Measurements from ENCODE around the gene ERV3-1. TPM values are rescaled to one million over a fixed set of nuclear protein-coding genes. Genes with fewer than 3 reads are reported as not detected.
A peak's percentile ranks its signal among the peaks of the same experiment; 100 is the strongest.

The ERV3-1 gene
- total and polyA plus RNA-seq, 2 experiments from 2014 or later: 23.7 to 29.2 TPM

DNA sequence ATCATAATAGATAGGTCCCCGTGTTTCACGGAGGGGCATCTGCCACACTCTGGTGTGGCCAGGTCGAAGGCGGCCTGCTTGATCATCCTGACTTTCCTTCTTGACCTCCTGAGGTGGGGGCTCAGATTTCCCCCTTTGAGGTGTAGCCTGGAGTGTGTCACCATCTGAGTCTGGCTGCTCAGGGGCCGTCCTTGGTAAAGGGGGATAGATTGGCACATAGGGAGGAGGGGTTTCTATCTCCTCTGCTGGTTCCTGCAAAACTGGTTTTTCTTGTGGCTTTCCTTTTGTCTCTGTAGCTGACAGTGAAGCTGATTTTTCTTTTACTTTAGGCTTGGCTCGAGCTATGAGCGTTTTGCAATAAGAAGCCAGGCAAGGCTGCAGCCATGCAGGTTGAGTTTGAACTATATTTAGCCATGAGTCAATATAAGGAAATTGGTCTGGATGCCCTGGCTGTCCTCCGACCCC is 8.5 kb downstream of the ERV3-1 start:
- peak; percentile 2 to 72 for DNase-seq (ENCODE audit: low read depth in 1 of 2, low spot score in 1 of 2)
- Histone ChIP-seq H3K27ac (no peak overlapping the region), H3K9me3 (ENCODE audit: low read depth) (no peaks in the 10 kb centered on the region), H3K36me3 (no peaks in the 10 kb centered on the region), H3K27me3 (no peaks in the 10 kb centered on the region), H3K4me1 (ENCODE audit: low read depth) (no peaks in the 10 kb centered on the region), H3K4me3 (no peak overlapping the region)
- TF ChIP-seq, protein P1, sequence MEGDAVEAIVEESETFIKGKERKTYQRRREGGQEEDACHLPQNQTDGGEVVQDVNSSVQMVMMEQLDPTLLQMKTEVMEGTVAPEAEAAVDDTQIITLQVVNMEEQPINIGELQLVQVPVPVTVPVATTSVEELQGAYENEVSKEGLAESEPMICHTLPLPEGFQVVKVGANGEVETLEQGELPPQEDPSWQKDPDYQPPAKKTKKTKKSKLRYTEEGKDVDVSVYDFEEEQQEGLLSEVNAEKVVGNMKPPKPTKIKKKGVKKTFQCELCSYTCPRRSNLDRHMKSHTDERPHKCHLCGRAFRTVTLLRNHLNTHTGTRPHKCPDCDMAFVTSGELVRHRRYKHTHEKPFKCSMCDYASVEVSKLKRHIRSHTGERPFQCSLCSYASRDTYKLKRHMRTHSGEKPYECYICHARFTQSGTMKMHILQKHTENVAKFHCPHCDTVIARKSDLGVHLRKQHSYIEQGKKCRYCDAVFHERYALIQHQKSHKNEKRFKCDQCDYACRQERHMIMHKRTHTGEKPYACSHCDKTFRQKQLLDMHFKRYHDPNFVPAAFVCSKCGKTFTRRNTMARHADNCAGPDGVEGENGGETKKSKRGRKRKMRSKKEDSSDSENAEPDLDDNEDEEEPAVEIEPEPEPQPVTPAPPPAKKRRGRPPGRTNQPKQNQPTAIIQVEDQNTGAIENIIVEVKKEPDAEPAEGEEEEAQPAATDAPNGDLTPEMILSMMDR (IDR thresholded peaks at IDR 0.05; ENCODE audit: low read depth, low read length): no peak

DNA sequence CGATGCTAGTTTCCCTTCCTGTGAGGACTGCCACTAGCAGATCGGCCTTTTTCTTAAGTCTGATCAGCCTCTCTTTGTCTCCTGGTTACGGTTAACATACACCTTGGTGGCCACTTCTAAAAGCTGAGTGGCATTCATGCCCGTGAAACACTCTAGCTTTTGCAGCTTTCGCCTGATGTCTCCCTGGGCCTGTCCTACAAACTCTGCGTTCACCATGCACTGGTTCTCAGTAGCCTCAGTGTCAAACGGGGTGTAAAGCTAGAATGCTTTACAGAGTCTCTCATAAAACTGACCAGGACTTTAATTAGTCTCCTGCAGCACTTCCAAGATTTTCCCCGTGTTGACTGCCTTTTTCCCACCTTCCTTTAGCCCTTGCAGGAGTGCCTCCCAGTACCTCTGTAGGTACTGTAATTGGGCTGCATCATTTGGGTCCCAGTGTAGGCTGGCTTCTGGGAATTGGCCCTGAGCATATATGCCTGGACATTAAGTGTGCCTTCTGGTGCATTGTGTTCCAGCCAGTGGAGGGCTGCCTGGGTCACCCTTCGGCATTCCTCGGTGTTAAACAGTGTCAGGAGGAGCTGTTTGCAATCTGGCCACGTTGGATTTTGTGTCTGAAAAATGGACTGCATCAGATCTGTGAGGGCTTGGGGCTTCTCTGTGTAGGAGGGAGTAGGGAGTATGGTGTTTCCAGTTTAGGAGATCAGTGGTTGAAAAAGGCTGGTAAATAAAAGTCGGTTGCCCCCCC is 9.2 kb downstream of the ERV3-1 start:
- Histone ChIP-seq H3K4me3 (no peak overlapping the region), H3K27ac (no peak overlapping the region), H3K36me3 (peaks cover 5% of the 10 kb centered on the region), H3K27me3 (no peaks in the 10 kb centered on the region), H3K4me1 (ENCODE audit: low read depth) (no peaks in the 10 kb centered on the region), H3K9me3 (ENCODE audit: low read depth) (no peaks in the 10 kb centered on the region)
- TF ChIP-seq, protein P1 (IDR thresholded peaks at IDR 0.05; ENCODE audit: low read depth, low read length): no peak
- DNase-seq (ENCODE audit: low read depth in 1 of 2, low spot score in 1 of 2): no peak

- H3K36me3 ChIP-seq: peaks cover 9% of the 10 kb centered on the region
These were observed 10.2 kb downstream of the ERV3-1 start for GRCh38 chr7:64996305-64996704.

DNA sequence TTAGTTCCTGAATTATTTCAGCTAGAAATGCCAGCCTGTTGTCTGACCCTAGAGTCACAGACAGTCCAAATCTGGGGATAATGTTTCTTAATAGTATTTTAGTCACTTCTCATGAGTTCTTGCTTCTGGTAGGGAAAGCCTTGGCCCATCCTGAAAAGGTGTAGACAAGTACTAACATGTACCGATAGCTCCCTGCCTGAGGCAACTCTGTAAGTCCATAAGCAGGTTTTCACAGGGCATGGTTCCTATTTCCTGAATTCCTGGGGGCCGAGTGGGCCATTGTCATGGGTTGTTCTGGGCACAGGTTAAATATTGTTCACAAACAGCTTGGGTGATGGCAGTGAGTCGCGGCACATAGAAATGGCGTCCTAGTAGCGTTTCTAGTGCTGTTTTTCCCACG is 12.6 kb downstream of the ERV3-1 start:
- no peaks in the 10 kb centered on the region for H3K9me3 ChIP-seq (ENCODE audit: low read depth)
- H3K4me3 ChIP-seq: no peak overlapping the region
- no peak for DNase-seq (ENCODE audit: low read depth in 1 of 2, low spot score in 1 of 2)
- H3K36me3 ChIP-seq: peaks cover 9% of the 10 kb centered on the region
- TF ChIP-seq, protein P1 (IDR thresholded peaks at IDR 0.05; ENCODE audit: low read depth, low read length): no peak
- H3K27me3 ChIP-seq: no peaks in the 10 kb centered on the region
- no peaks in the 10 kb centered on the region for H3K4me1 ChIP-seq (ENCODE audit: low read depth)
- H3K27ac ChIP-seq: no peak overlapping the region

More at GRCh38 chr7:64996305-64996704, 10.2 kb downstream of the ERV3-1 start:
- no peak overlapping the region for H3K4me3 ChIP-seq
- no peaks in the 10 kb centered on the region for H3K27me3 ChIP-seq
- H3K27ac ChIP-seq: no peak overlapping the region
- no peak for DNase-seq (ENCODE audit: low read depth in 1 of 2, low spot score in 1 of 2)
- no peaks in the 10 kb centered on the region for H3K9me3 ChIP-seq (ENCODE audit: low read depth)
- H3K4me1 ChIP-seq (ENCODE audit: low read depth): no peaks in the 10 kb centered on the region
- TF ChIP-seq, protein P1 (IDR thresholded peaks at IDR 0.05; ENCODE audit: low read depth, low read length): no peak

GRCh38 chr7:64992971-64993370 is 13.5 kb downstream of the ERV3-1 start:
- peaks cover 9% of the 10 kb centered on the region for H3K36me3 ChIP-seq
- TF ChIP-seq, protein P1 (IDR thresholded peaks at IDR 0.05; ENCODE audit: low read depth, low read length): no peak
- no peak overlapping the region for H3K27ac ChIP-seq
- no peak for DNase-seq (ENCODE audit: low read depth in 1 of 2, low spot score in 1 of 2)
- H3K9me3 ChIP-seq (ENCODE audit: low read depth): no peaks in the 10 kb centered on the region
- no peak overlapping the region for H3K4me3 ChIP-seq
- no peaks in the 10 kb centered on the region for H3K4me1 ChIP-seq (ENCODE audit: low read depth)
- H3K27me3 ChIP-seq: no peaks in the 10 kb centered on the region

Data from cardiac muscle cell (in vitro differentiated cells and primary cell).